ENCODE measurements around the gene STARD7. TPM values are rescaled to one million over a fixed set of nuclear protein-coding genes. Genes with fewer than 3 reads are reported as not detected.

STARD7 gene
- polyA plus RNA-seq, 2 of the 4 experiments (the other 2 are of a cell fraction), result 101 to 136 TPM

GRCh38 chr2:96188821-96189526, 19.7 kb downstream of the STARD7 start:
- H3K4me2 ChIP-seq, result no peak overlapping the region
- H3K27ac ChIP-seq, result no peak overlapping the region
- no peak for FAIRE-seq
- POLR2A ChIA-PET, result no interaction called here
- CTCF ChIA-PET, result interaction anchor here (5.0 kb wide), 1 partner anchor 14 kb away, joined by 30 read pairs; no protein-coding TSS in a partner anchor
- DNase-seq (ENCODE audit: low read depth in 1 of 2, low spot score in 1 of 2), result no peak
- H3K4me1 ChIP-seq, result no peaks in the 10 kb centered on the region
- H3K4me3 ChIP-seq, result no peak overlapping the region
- WGBS (ENCODE audit: missing lambda C conversion rate), result 92% methylated on average over 12 of the region's 12 CpGs
- TF ChIP-seq PHF8 (IDR thresholded peaks at IDR 0.05; ENCODE audit: borderline replicate concordance, low read depth) (no peak), PBX3 (IDR thresholded peaks at IDR 0.05) (no peak), KDM1A (IDR thresholded peaks at IDR 0.05; ENCODE audit: low read depth) (no peak), BCL3 (IDR thresholded peaks at IDR 0.05) (no peak), CTCF (IDR thresholded peaks at IDR 0.05) (no peak)
- no peak for ATAC-seq
- H3K9me3 ChIP-seq, result no peaks in the 10 kb centered on the region

GRCh38 chr2:96186562-96186961, 22.1 kb downstream of the STARD7 start:
- H3K4me2 ChIP-seq, result no peak overlapping the region
- H3K9me3 ChIP-seq, result no peaks in the 10 kb centered on the region
- WGBS (ENCODE audit: missing lambda C conversion rate), result 93% methylated on average over 5 of the region's 5 CpGs
- POLR2A ChIA-PET, result interaction anchor here (1.5 kb wide), 1 partner anchor 22 kb away, joined by 3 read pairs; the partner anchor contains the start of gene STARD7
- FAIRE-seq (no peak), DNase-seq (ENCODE audit: low read depth in 1 of 2, low spot score in 1 of 2) (no peak), ATAC-seq (no peak)
- H3K4me1 ChIP-seq, result no peaks in the 10 kb centered on the region
- H3K27ac ChIP-seq, result no peak overlapping the region
- TF ChIP-seq GATA3 (IDR thresholded peaks at IDR 0.05; ENCODE audit: borderline replicate concordance), result no peak
- no peak for TF ChIP-seq RNF2 (IDR thresholded peaks at IDR 0.05; ENCODE audit: borderline replicate concordance, low read depth)
- no peak for TF ChIP-seq RCOR1 (IDR thresholded peaks at IDR 0.05; ENCODE audit: low read depth, low read length)
- no peak for TF ChIP-seq NFE2L2 (conservative IDR thresholded peaks at IDR 0.05; ENCODE audit: low read length)
- no peak for TF ChIP-seq NPAS2 (CRISPR knock-in tag; IDR thresholded peaks at IDR 0.05; ENCODE audit: borderline replicate concordance)
- no peak for TF ChIP-seq CEBPB (IDR thresholded peaks at IDR 0.05)
- TF ChIP-seq KDM5A (IDR thresholded peaks at IDR 0.05), result no peak
- no peak for TF ChIP-seq REST (IDR thresholded peaks at IDR 0.05)
- TF ChIP-seq TP53 (CRISPR knock-in tag; IDR thresholded peaks at IDR 0.05), result no peak
- H3K4me3 ChIP-seq, result no peak overlapping the region
- CTCF ChIA-PET, result interaction anchor here (0.9 to 5.0 kb wide), 4 partner anchors 12 to 322 kb away, joined by 3 to 30 read pairs (median 4); no protein-coding TSS in a partner anchor

Measured in A549 (cell line).